Progenitor cell of endocrine pancreas (in vitro differentiated cells): ENCODE data around the gene PPP1R2B. TPM values are rescaled to one million over a fixed set of nuclear protein-coding genes. Genes with fewer than 3 reads are reported as not detected.

Source experiments
- DNase-seq: peaks from one replicate; pipeline ENCODE4 v3.0.0; 2021; ENCODE audit warnings: low spot score; ENCODE audit not compliant: unreplicated experiment
- H3K27ac Mint-ChIP-seq: 2 replicates; pipeline ENCODE4 v1.8.0; 2021; ENCODE audit warnings: mild to moderate bottlenecking, moderate library complexity, mixed read lengths
- H3K27me3 Mint-ChIP-seq: 2 replicates; pipeline ENCODE4 v1.8.0; 2021; ENCODE audit warnings: mixed read lengths
- H3K36me3 Mint-ChIP-seq: 2 replicates; pipeline ENCODE4 v1.8.0; 2022; ENCODE audit warnings: mixed read lengths; ENCODE audit not compliant: insufficient read depth
- H3K4me1 Mint-ChIP-seq: 2 replicates; pipeline ENCODE4 v1.8.0; 2021; ENCODE audit warnings: low read depth, mixed read lengths
- H3K4me3 Mint-ChIP-seq: 2 replicates; pipeline ENCODE4 v1.8.0; 2021; ENCODE audit warnings: low read depth, mild to moderate bottlenecking, moderate library complexity, mixed read lengths
- H3K9me3 Mint-ChIP-seq: 2 replicates; pipeline ENCODE4 v1.8.0; 2021; ENCODE audit warnings: low read depth, mixed read lengths
- CTCF ChIP-seq: fragments of 200-600 bp; sonication (generic); IDR thresholded peaks from one replicate; pipeline ENCODE4 v1.5.0; 2021; ENCODE audit warnings: antibody characterized with exemption, mild to moderate bottlenecking; ENCODE audit not compliant: unreplicated experiment
- long read RNA-seq: library from polyadenylated mRNA; unstranded; transcript quantifications from one replicate; pipeline ENCODE4 v2.0.0, GENCODE V29; 2020
- total RNA-seq: library from RNA; stranded (reverse); gene quantifications from 2 replicates; pipeline ENCODE4 v1.2.1, GENCODE V29; 2021

The PPP1R2B gene
- total RNA-seq = not detected in 2 replicates
- long read RNA-seq = 0 reads

- Mint-ChIP-seq H3K27me3 (no peaks in the 10 kb centered on the region), H3K9me3 (peaks cover 22% of the 10 kb centered on the region)
- no peak for DNase-seq
Measured at GRCh38 chr5:156850206-156850751, at the start of gene PPP1R2B. TSS of gene PPP1R2B (plus strand) at chr5:156850295. CDS start at chr5:156850563, 268 bp downstream.

GRCh38 chr5:156800929-156801328 lies 49.2 kb upstream of the PPP1R2B start:
- H3K27ac Mint-ChIP-seq = no peak overlapping the region
- peaks cover 30% of the 10 kb centered on the region for H3K4me1 Mint-ChIP-seq

More at GRCh38 chr5:156850206-156850751, at the start of gene PPP1R2B:
- no peak for TF ChIP-seq CTCF
- Mint-ChIP-seq H3K27ac (no peak within 1 kb of the TSS), H3K4me1 (no peaks in the 10 kb centered on the region), H3K36me3 (peaks cover 3% of the 10 kb centered on the region), H3K4me3 (no peak within 1 kb of the TSS)

GRCh38 chr5:156802501-156802900 lies 47.6 kb upstream of the PPP1R2B start:
- Mint-ChIP-seq H3K36me3 (peaks cover 1% of the 10 kb centered on the region), H3K27ac (no peak overlapping the region), H3K9me3 (peaks cover 6% of the 10 kb centered on the region), H3K4me3 (no peak overlapping the region), H3K27me3 (no peaks in the 10 kb centered on the region), H3K4me1 (peaks cover 26% of the 10 kb centered on the region)
- DNase-seq = no peak
- TF ChIP-seq CTCF = no peak

More at GRCh38 chr5:156800929-156801328, 49.2 kb upstream of the PPP1R2B start:
- H3K4me3 Mint-ChIP-seq = no peak overlapping the region
- TF ChIP-seq CTCF = no peak
- H3K27me3 Mint-ChIP-seq = no peaks in the 10 kb centered on the region
- no peaks in the 10 kb centered on the region for H3K9me3 Mint-ChIP-seq
- no peaks in the 10 kb centered on the region for H3K36me3 Mint-ChIP-seq
- no peak for DNase-seq

- Mint-ChIP-seq H3K4me3 (no peak overlapping the region), H3K36me3 (peaks cover 1% of the 10 kb centered on the region), H3K4me1 (peaks cover 26% of the 10 kb centered on the region), H3K27ac (no peak overlapping the region), H3K9me3 (peaks cover 9% of the 10 kb centered on the region), H3K27me3 (no peaks in the 10 kb centered on the region)
- no peak for TF ChIP-seq CTCF
- DNase-seq = no peak
Measured at GRCh38 chr5:156803404-156803803, 46.7 kb upstream of the PPP1R2B start.

- H3K4me1 Mint-ChIP-seq = no peaks in the 10 kb centered on the region
- DNase-seq = no peak
- no peaks in the 10 kb centered on the region for H3K27me3 Mint-ChIP-seq
Measured at GRCh38 chr5:156812959-156813358, 37.1 kb upstream of the PPP1R2B start.

More at GRCh38 chr5:156812959-156813358, 37.1 kb upstream of the PPP1R2B start:
- H3K4me3 Mint-ChIP-seq = no peak overlapping the region
- no peak for TF ChIP-seq CTCF
- H3K36me3 Mint-ChIP-seq = peaks cover 4% of the 10 kb centered on the region
- H3K27ac Mint-ChIP-seq = no peak overlapping the region
- H3K9me3 Mint-ChIP-seq = peaks cover 24% of the 10 kb centered on the region
